H1 (cell line): ENCODE measurements around the gene ITPKB. TPM values are rescaled to one million over a fixed set of nuclear protein-coding genes. Genes with fewer than 3 reads are reported as not detected.

Experiments used
- CTCF ChIA-PET: fragments of 300-600 bp; sonication (Branson Sonifier 250); formaldehyde crosslinking; loops from one replicate; lab custom pipeline; 2021; ENCODE audit not compliant: partially characterized antibody; lab: Charles Lee
- POLR2A ChIA-PET: fragments of 300-600 bp; sonication (Branson Sonifier 250); formaldehyde crosslinking; loops from one replicate; lab custom pipeline; 2021; ENCODE audit warnings: inconsistent platforms; ENCODE audit not compliant: partially characterized antibody; lab: Charles Lee
- DNase-seq, 2 experiments: peaks; one replicate each; pipeline versions ENCODE4 v3.0.0 to v3.0.0-alpha.2; 2010 to 2022; ENCODE audit warnings: low spot score in 2 of 2, low read depth in 1 of 2, mixed read lengths in 1 of 2
- FAIRE-seq: peaks from 2 replicates; lab custom pipeline; 2011; peaks lifted over from hg19 to GRCh38; lab: Jason Lieb, UNC
- H2AFZ ChIP-seq: 2 replicates; pipeline ENCODE4 v1.8.1; 2012; ENCODE audit warnings: low read length, inconsistent platforms
- H2AK5ac ChIP-seq: 2 replicates; pipeline ENCODE4 v1.6.1; 2013; ENCODE audit warnings: low read depth, low read length
- H2BK120ac ChIP-seq: replicated peaks from 2 replicates; pipeline ENCODE3; 2013; ENCODE audit warnings: low read depth, low read length, inconsistent platforms
- H2BK12ac ChIP-seq: 2 replicates; pipeline ENCODE4 v1.6.1; 2013; ENCODE audit warnings: low read depth, low read length
- H2BK15ac ChIP-seq: 2 replicates; pipeline ENCODE4 v1.6.1; 2013; ENCODE audit warnings: low read length
- H2BK20ac ChIP-seq: 2 replicates; pipeline ENCODE4 v1.6.1; 2013; ENCODE audit warnings: low read length
- H2BK5ac ChIP-seq: 2 replicates; pipeline ENCODE4 v1.6.1; 2013; ENCODE audit warnings: low read depth, low read length
- H3K14ac ChIP-seq: 2 replicates; pipeline ENCODE4 v1.6.1; 2013; ENCODE audit warnings: inconsistent platforms; ENCODE audit not compliant: insufficient read length
- H3K18ac ChIP-seq: 2 replicates; pipeline ENCODE4 v1.6.1; 2013; ENCODE audit warnings: low read length; ENCODE audit errors: extremely low read depth
- H3K23ac ChIP-seq: 2 replicates; pipeline ENCODE4 v1.6.1; 2013; ENCODE audit warnings: inconsistent platforms; ENCODE audit not compliant: insufficient read length
- H3K23me2 ChIP-seq: 2 replicates; pipeline ENCODE4 v1.6.1; 2013; ENCODE audit warnings: low read depth, low read length
- H3K27ac ChIP-seq: 2 replicates; pipeline ENCODE4 v1.6.1; 2011; ENCODE audit warnings: low read depth, low read length, inconsistent platforms
- H3K27me3 ChIP-seq, 4 experiments: replicated peaks in 1 of 4; 1 replicate in 1 of 4; 2 replicates in 3 of 4; pipeline versions ENCODE4 v1.6.1 to v1.8.1; 2011 to 2013; ENCODE audit warnings: low read length in 3 of 4, mild to moderate bottlenecking in 3 of 4, inconsistent platforms in 2 of 4, mixed read lengths in 2 of 4, moderate library complexity in 1 of 4; ENCODE audit not compliant: control insufficient read depth in 3 of 4, insufficient read depth in 3 of 4; ENCODE audit errors: extremely low read depth in 1 of 4
- H3K36me3 ChIP-seq, 4 experiments: 2 replicates each; pipeline versions ENCODE4 v1.6.1 to v1.8.1; 2011 to 2013; ENCODE audit warnings: mild to moderate bottlenecking in 4 of 4, low read length in 3 of 4, moderate library complexity in 2 of 4, control low read depth in 1 of 4, inconsistent platforms in 1 of 4; ENCODE audit not compliant: insufficient read depth in 4 of 4, control insufficient read depth in 2 of 4
- H3K4ac ChIP-seq: replicated peaks from 2 replicates; pipeline ENCODE3; 2013; ENCODE audit warnings: low read length, low read depth, mixed read lengths, inconsistent platforms; ENCODE audit not compliant: insufficient read length
- H3K4me1 ChIP-seq, 4 experiments: replicated peaks in 1 of 4; 1 replicate in 1 of 4; 2 replicates in 3 of 4; pipeline versions ENCODE4 v1.6.1 to v1.8.1; 2011 to 2013; ENCODE audit warnings: low read length in 3 of 4, inconsistent platforms in 2 of 4, mixed read lengths in 1 of 4; ENCODE audit not compliant: insufficient read depth in 4 of 4, control insufficient read depth in 3 of 4
- H3K4me2 ChIP-seq, 2 experiments: 2 replicates each; pipeline versions ENCODE4 v1.6.1 to v1.8.1; 2011 to 2013; ENCODE audit warnings: low read depth in 2 of 2, low read length in 2 of 2, control low read depth in 1 of 2, inconsistent platforms in 1 of 2, mild to moderate bottlenecking in 1 of 2; ENCODE audit not compliant: insufficient read depth in 1 of 2
- H3K4me3 ChIP-seq, 4 experiments: fragments of 200-600, 300-600 bp in 1 of 4; sonication (generic), shearing (Covaris generic), sonication (Bioruptor Twin) in 1 of 4; 2 replicates each; pipeline versions ENCODE4 v1.5.1 to v1.8.1; 2011 to 2016; ENCODE audit warnings: low read length in 4 of 4, low read depth in 3 of 4, control low read depth in 2 of 4, inconsistent platforms in 2 of 4, mild to moderate bottlenecking in 2 of 4, mixed read lengths in 1 of 4, moderate library complexity in 1 of 4; ENCODE audit not compliant: insufficient read depth in 2 of 4; ENCODE audit errors: extremely low read depth in 1 of 4
- H3K56ac ChIP-seq: replicated peaks from 2 replicates; pipeline ENCODE3; 2013; ENCODE audit warnings: low read depth, mild to moderate bottlenecking, mixed read lengths, low read length, inconsistent platforms; ENCODE audit not compliant: insufficient read length
- H3K79me1 ChIP-seq: 2 replicates; pipeline ENCODE4 v1.6.1; 2013; ENCODE audit warnings: low read depth, low read length, control low read depth
- H3K79me2 ChIP-seq, 2 experiments: 2 replicates each; pipeline versions ENCODE4 v1.6.1 to v1.8.1; 2012 to 2013; ENCODE audit warnings: low read length in 2 of 2, mild to moderate bottlenecking in 2 of 2, inconsistent platforms in 1 of 2; ENCODE audit not compliant: insufficient read depth in 2 of 2, control insufficient read depth in 1 of 2
- H3K9ac ChIP-seq, 4 experiments: replicated peaks in 1 of 4; 1 replicate in 1 of 4; 2 replicates in 3 of 4; pipeline versions ENCODE4 v1.6.1 to v1.8.1; 2011 to 2013; ENCODE audit warnings: low read depth in 3 of 4, low read length in 3 of 4, control low read depth in 2 of 4, mild to moderate bottlenecking in 2 of 4, moderate library complexity in 2 of 4, inconsistent platforms in 1 of 4; ENCODE audit errors: extremely low read depth in 1 of 4
- H3K9me3 ChIP-seq, 2 experiments: 2 replicates each; pipeline versions ENCODE4 v1.6.1 to v1.8.1; 2012 to 2013; ENCODE audit warnings: mild to moderate bottlenecking in 2 of 2, moderate library complexity in 2 of 2, control low read depth in 1 of 2, inconsistent platforms in 1 of 2, low read depth in 1 of 2, low read length in 1 of 2, mixed read lengths in 1 of 2; ENCODE audit not compliant: insufficient read depth in 2 of 2
- H4K20me1 ChIP-seq, 2 experiments: replicated peaks in 1 of 2; 2 replicates each; pipeline versions ENCODE3 to v1.8.1; 2011 to 2013; ENCODE audit warnings: inconsistent platforms in 2 of 2, low read length in 2 of 2, mild to moderate bottlenecking in 1 of 2; ENCODE audit not compliant: insufficient read depth in 2 of 2, control insufficient read depth in 1 of 2
- H4K5ac ChIP-seq: 2 replicates; pipeline ENCODE4 v1.6.1; 2013; ENCODE audit warnings: low read length, low read depth, mixed read lengths, inconsistent platforms; ENCODE audit not compliant: insufficient read length
- H4K8ac ChIP-seq: 2 replicates; pipeline ENCODE4 v1.8.0; 2013; ENCODE audit warnings: mild to moderate bottlenecking, moderate library complexity, low read length, inconsistent platforms; ENCODE audit not compliant: insufficient read depth; ENCODE audit errors: extremely low read depth
- H4K91ac ChIP-seq: replicated peaks from 2 replicates; pipeline ENCODE3; 2013; ENCODE audit warnings: low read length, mixed read lengths, inconsistent platforms; ENCODE audit not compliant: insufficient read length
- ASH2L ChIP-seq: fragments of 200-600, 300-600 bp; sonication (generic); IDR thresholded peaks from one replicate; pipeline ENCODE4 v1.7.1; 2017; ENCODE audit warnings: low read length
- CBX5 ChIP-seq: fragments of 300-800, 300-1000 bp; sonication (generic); IDR thresholded peaks from 2 replicates; pipeline ENCODE4 v1.7.1; 2016; ENCODE audit warnings: antibody characterized with exemption, low read length, low read depth
- CHD2 ChIP-seq: IDR thresholded peaks from 2 replicates; pipeline ENCODE4 v1.6.1; 2012; ENCODE audit warnings: low read length, improper control_type of control experiment
- GABPA ChIP-seq: IDR thresholded peaks from 2 replicates; pipeline ENCODE4 v1.6.1; 2011; ENCODE audit warnings: mild to moderate bottlenecking, low read length, moderate library complexity, borderline replicate concordance; ENCODE audit not compliant: insufficient read depth
- JUN ChIP-seq: IDR thresholded peaks from 2 replicates; pipeline ENCODE4 v1.6.1; 2011; ENCODE audit warnings: low read depth, mild to moderate bottlenecking, improper control_type of control experiment, low read length
- KDM5A ChIP-seq: fragments of 200-600 bp; IDR thresholded peaks from 2 replicates; pipeline ENCODE4 v1.7.1; 2012; ENCODE audit warnings: mild to moderate bottlenecking, low read length, inconsistent platforms, mixed read lengths
- POLR2AphosphoS5 ChIP-seq: IDR thresholded peaks from 2 replicates; pipeline ENCODE4 v1.6.1; 2011; ENCODE audit warnings: low read depth, low read length
- RAD21 ChIP-seq, 2 experiments: IDR thresholded peaks in 1 of 2; conservative IDR thresholded peaks in 1 of 2; 2 replicates each; pipeline ENCODE4 v1.6.1; 2011; ENCODE audit warnings: low read depth in 2 of 2, low read length in 2 of 2, improper control_type of control experiment in 1 of 2, inconsistent platforms in 1 of 2, mild to moderate bottlenecking in 1 of 2, moderate library complexity in 1 of 2
- RNF2 ChIP-seq: fragments of 200-900, 300-1000 bp; sonication (generic); IDR thresholded peaks from 2 replicates; pipeline ENCODE4 v1.7.1; 2016; ENCODE audit warnings: borderline replicate concordance, low read depth, mild to moderate bottlenecking, antibody characterized with exemption, low read length; ENCODE audit not compliant: poor library complexity, severe bottlenecking; ENCODE audit errors: missing control alignments
- SAP30 ChIP-seq: fragments of 300-600 bp; sonication (generic); IDR thresholded peaks from 2 replicates; pipeline ENCODE4 v1.7.1; 2012; ENCODE audit warnings: low read length, moderate library complexity, mild to moderate bottlenecking, inconsistent platforms; ENCODE audit not compliant: insufficient read depth, insufficient replicate concordance
- TAF1 ChIP-seq: IDR thresholded peaks from 2 replicates; pipeline ENCODE4 v1.6.1; 2011; ENCODE audit warnings: mild to moderate bottlenecking, low read depth, low read length
- WGBS, 2 experiments: shearing (Covaris generic) in 1 of 2; methylation state at CpG; one replicate each; pipeline versions ENCODE4 v1.1.6 to v1.1.7; 2013 to 2015; ENCODE audit warnings: low lambda C conversion rate in 2 of 2, mixed read lengths in 2 of 2, inconsistent platforms in 1 of 2, low coverage in 1 of 2, missing lambda C conversion rate in 1 of 2; ENCODE audit not compliant: insufficient replicate concordance in 2 of 2, insufficient coverage in 1 of 2, insufficient read length in 1 of 2; ENCODE audit errors: extremely low coverage in 1 of 2, missing lambda C conversion rate in 1 of 2; 5-methylcytosine and 5-hydroxymethylcytosine counted together
- polyA plus RNA-seq, 7 experiments: library from polyadenylated mRNA; depleted of rRNA in 3 of 7; stranded (reverse) in 5 of 7; unstranded in 2 of 7; fragments of >200 nt in 5 of 7; fragments of 200-250 nt in 2 of 7; gene quantifications; 1 replicate in 5 of 7; 2 replicates in 1 of 7; 4 replicates in 1 of 7; pipeline versions ENCODE4 v1.2.1 to v1.2.3, GENCODE V29; 2011 to 2013; ENCODE audit warnings: missing spikeins in 2 of 7, mixed read lengths in 2 of 7
- total RNA-seq: library from RNA; stranded (reverse); fragmentation: NEBNext Ultra II Directional; extraction: Animal tissue kit (Norgen Biotek cat#: 25700); gene quantifications from 2 replicates; pipeline ENCODE4 v1.2.1, GENCODE V29; 2021

The ITPKB gene
- total and polyA plus RNA-seq, 2 of the 8 experiments (the other 6 are each of a cell fraction or from before 2014, with no cell fraction given): 1.7 to 4.8 TPM

DNA sequence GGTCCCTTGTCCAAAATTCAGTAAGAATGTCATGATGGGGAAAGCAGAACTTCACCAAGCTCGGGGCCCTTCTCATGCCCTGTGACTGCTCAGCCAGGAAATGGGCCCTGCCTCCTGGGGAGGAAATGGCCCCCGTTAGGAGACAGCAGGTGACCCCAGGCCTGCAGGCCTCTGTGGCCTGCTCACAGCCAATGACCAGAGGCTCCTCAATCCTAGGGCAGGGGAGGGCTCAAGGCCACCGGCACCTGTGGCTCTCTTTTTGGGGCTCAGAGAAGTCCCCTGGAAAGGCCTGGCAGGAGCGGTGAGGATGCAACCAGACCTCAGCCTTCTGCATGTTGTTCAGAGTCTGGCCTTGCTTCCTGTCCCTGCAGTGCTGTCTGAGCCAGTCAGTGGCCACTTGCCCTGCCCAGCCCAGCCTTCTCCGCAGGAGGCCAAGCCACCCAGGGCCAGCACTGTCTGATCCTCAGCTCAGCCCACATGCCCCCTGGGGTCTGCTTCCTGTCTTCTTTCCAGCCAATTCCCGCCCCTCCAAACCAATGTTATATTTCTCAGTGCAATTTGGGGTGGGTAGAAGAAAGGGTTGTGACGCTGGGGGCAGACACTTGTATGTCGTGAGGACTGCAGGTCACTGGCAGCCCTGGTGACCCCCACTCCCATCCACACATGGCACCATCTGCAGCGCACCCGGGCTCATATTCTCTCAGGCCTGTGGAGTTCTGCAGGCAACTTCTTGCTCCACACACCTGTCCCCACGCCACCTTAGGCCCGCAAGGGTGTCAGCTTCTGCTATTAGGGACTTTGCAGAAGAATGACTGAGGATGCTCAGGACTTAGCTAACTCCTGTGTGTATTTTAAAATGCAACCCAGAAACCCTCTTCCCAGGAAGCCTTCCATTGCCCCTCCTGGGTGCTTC lies 83.6 kb downstream of the ITPKB start:
- Histone ChIP-seq H3K23ac (no peak overlapping the region), H2BK15ac (peak overlapping the region; percentile 46; the same call in 1 of the 2 replicates), H3K27me3 (no peaks in the 10 kb centered on the region), H4K8ac (no peak overlapping the region), H3K14ac (no peak overlapping the region), H3K9me3 (no peaks in the 10 kb centered on the region), H3K4me3 (no peak overlapping the region), H2BK20ac (peak overlapping the region; percentile 2; the same call in 1 of the 2 replicates), H2BK120ac (peak overlapping the region; percentile 8), H3K4ac (no peak overlapping the region), H3K27ac (no peak overlapping the region), H2AK5ac (peak overlapping the region; percentile 5; the same call in 1 of the 2 replicates), H4K5ac (no peak overlapping the region), H3K79me2 (no peaks in the 10 kb centered on the region), H4K20me1 (no peaks in the 10 kb centered on the region), H3K56ac (no peak overlapping the region), H3K23me2 (no peaks in the 10 kb centered on the region), H3K36me3 (no peaks in the 10 kb centered on the region), H4K91ac (peak overlapping the region; percentile 76), H2BK12ac (peak overlapping the region; percentile 63), H2BK5ac (peak overlapping the region; percentile 92; the same call in 1 of the 2 replicates), H3K4me2 (no peak overlapping the region; a peak in 1 of 4 replicates), H3K79me1 (no peaks in the 10 kb centered on the region), H3K4me1 (peaks cover 7 to 36% (median 23%) of the 10 kb centered on the region in 4 experiments), H3K18ac (peak overlapping the region; percentile 83), H3K9ac (no peak overlapping the region), H2AFZ (no peak overlapping the region)
- FAIRE-seq (no peak), DNase-seq (no peak)
- ChIA-PET POLR2A (interaction anchor here (0.7 to 2.3 kb wide), 5 partner anchors 10 to 48 kb away, joined by 3 to 5 read pairs (median 3); no protein-coding TSS in a partner anchor), CTCF (interaction anchor here (1.0 to 2.3 kb wide), 4 partner anchors 22 to 81 kb away, joined by 3 to 5 read pairs (median 4); no protein-coding TSS in a partner anchor)
- WGBS, 2 experiments: 86% methylated on average over 12 of the region's 12 CpGs; no CpG with 5 or more reads in 1 of the 2 experiments
- TF ChIP-seq SAP30 (no peak), POLR2AphosphoS5 (no peak), CBX5 (no peak), RNF2 (no peak), KDM5A (no peak), GABPA (no peak), RAD21 (IDR thresholded peaks at IDR 0.05 in 1 of 2, conservative IDR thresholded peaks at IDR 0.05 in 1 of 2; ENCODE audit: low read depth in 2 of 2, low read length in 2 of 2) (no peak), TAF1 (no peak), ASH2L (no peak), CHD2 (no peak), JUN (no peak)
